Fibroblast of villous mesenchyme (primary cell): ENCODE measurements around the gene CUEDC1. TPM values are rescaled to one million over a fixed set of nuclear protein-coding genes. Genes with fewer than 3 reads are reported as not detected.
A peak's percentile ranks its signal among the peaks of the same experiment; 100 is the strongest.

Experiments
- DNase-seq: peaks from one replicate; pipeline ENCODE4 v3.0.0-alpha.2; 2010; ENCODE audit warnings: low read depth
- H3K4me3 ChIP-seq: 2 replicates; pipeline ENCODE4 v1.5.1; 2011; ENCODE audit warnings: low read depth, mild to moderate bottlenecking, low read length
- CTCF ChIP-seq: IDR thresholded peaks from 2 replicates; pipeline ENCODE4 v1.5.1; 2012; ENCODE audit warnings: low read depth, mild to moderate bottlenecking, low read length; ENCODE audit not compliant: insufficient read depth
- total RNA-seq: library from RNA; depleted of rRNA; stranded (reverse); fragments of >200 nt; gene quantifications from 2 replicates; pipeline ENCODE4 v1.2.3, GENCODE V29; 2012

Gene CUEDC1
- total RNA-seq, 1 donor = 21.6 TPM

DNA sequence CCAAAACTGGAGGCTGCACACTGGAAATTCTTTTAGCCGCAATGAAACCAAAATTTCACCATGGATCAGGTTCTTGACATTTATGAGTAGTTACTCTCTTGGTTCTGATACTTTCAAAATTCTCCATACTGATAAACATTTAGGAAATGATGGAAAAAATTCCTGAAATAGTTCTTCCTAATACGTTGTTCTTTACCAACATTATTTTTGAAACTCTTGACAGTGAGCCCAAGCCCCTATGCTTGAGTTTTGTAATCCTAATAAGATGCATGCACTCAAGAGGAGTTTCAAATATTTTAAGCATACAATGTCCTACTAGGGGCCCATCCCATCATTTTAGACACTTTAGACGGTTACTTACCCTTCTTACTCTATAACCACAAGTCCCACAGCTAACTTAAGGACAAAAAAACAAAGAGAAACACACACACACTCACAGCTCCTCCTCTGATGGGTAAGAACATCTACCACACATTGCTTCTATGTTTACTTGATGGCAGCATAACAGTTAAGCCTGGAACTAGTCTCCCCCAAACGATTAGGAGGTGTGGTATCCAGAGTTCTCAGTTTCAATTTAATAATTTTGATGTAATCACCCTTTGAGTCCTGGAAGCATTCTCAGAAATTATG lies 29.2 kb upstream of the CUEDC1 start:
- no peak for TF ChIP-seq CTCF
- DNase-seq = peak; percentile 72
- peak overlapping the region; percentile 69 for H3K4me3 ChIP-seq

GRCh38 chr17:57983446-57983845 lies 28.2 kb upstream of the CUEDC1 start:
- no peak overlapping the region for H3K4me3 ChIP-seq
- DNase-seq = no peak
- TF ChIP-seq CTCF = no peak

- H3K4me3 ChIP-seq = no peak overlapping the region
- no peak for DNase-seq
- TF ChIP-seq CTCF = no peak
Observed at GRCh38 chr17:57982452-57983170, 27.4 kb upstream of the CUEDC1 start.

DNA sequence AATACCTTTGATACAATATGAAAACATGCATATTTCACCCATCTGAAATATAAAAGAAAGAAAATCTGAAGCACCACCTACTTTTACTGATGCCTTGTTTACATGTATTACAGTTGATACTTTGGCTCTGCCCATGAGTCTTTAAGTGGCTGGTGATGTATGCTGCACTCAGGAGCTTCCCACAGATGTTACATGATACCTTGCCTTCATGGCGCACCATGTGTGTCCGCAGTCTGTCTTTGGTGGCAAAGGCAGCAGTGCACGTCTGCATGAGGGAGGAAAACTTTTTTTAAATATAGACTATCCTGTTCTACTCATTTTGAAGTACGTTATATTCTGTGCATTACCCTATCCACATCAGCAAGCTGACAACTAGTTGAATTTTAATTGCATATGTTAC lies 25.3 kb upstream of the CUEDC1 start:
- TF ChIP-seq CTCF = no peak
- DNase-seq = no peak
- H3K4me3 ChIP-seq = no peak overlapping the region

- no peak for DNase-seq
- TF ChIP-seq CTCF = no peak
- H3K4me3 ChIP-seq = no peak overlapping the region
Observed at GRCh38 chr17:57979076-57979475, 23.9 kb upstream of the CUEDC1 start.

GRCh38 chr17:57976594-57976993 lies 21.4 kb upstream of the CUEDC1 start:
- TF ChIP-seq CTCF = no peak
- DNase-seq = no peak
- H3K4me3 ChIP-seq = no peak overlapping the region
